NCI-H146 (cell line): ENCODE measurements around the gene DHX30.
A peak's percentile ranks its signal among the peaks of the same experiment; 100 is the strongest.
"Not testable (repeated sequence)": the region's sequence is repeated elsewhere in the genome, so short reads cannot be mapped to it uniquely, and the experiment has no call there.

Source experiments
- DNase-seq: peaks from one replicate; lab custom pipeline; 2025; lab: John Stamatoyannopoulos, UW

The DHX30 gene, protein sequence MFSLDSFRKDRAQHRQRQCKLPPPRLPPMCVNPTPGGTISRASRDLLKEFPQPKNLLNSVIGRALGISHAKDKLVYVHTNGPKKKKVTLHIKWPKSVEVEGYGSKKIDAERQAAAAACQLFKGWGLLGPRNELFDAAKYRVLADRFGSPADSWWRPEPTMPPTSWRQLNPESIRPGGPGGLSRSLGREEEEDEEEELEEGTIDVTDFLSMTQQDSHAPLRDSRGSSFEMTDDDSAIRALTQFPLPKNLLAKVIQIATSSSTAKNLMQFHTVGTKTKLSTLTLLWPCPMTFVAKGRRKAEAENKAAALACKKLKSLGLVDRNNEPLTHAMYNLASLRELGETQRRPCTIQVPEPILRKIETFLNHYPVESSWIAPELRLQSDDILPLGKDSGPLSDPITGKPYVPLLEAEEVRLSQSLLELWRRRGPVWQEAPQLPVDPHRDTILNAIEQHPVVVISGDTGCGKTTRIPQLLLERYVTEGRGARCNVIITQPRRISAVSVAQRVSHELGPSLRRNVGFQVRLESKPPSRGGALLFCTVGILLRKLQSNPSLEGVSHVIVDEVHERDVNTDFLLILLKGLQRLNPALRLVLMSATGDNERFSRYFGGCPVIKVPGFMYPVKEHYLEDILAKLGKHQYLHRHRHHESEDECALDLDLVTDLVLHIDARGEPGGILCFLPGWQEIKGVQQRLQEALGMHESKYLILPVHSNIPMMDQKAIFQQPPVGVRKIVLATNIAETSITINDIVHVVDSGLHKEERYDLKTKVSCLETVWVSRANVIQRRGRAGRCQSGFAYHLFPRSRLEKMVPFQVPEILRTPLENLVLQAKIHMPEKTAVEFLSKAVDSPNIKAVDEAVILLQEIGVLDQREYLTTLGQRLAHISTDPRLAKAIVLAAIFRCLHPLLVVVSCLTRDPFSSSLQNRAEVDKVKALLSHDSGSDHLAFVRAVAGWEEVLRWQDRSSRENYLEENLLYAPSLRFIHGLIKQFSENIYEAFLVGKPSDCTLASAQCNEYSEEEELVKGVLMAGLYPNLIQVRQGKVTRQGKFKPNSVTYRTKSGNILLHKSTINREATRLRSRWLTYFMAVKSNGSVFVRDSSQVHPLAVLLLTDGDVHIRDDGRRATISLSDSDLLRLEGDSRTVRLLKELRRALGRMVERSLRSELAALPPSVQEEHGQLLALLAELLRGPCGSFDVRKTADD

DNA sequence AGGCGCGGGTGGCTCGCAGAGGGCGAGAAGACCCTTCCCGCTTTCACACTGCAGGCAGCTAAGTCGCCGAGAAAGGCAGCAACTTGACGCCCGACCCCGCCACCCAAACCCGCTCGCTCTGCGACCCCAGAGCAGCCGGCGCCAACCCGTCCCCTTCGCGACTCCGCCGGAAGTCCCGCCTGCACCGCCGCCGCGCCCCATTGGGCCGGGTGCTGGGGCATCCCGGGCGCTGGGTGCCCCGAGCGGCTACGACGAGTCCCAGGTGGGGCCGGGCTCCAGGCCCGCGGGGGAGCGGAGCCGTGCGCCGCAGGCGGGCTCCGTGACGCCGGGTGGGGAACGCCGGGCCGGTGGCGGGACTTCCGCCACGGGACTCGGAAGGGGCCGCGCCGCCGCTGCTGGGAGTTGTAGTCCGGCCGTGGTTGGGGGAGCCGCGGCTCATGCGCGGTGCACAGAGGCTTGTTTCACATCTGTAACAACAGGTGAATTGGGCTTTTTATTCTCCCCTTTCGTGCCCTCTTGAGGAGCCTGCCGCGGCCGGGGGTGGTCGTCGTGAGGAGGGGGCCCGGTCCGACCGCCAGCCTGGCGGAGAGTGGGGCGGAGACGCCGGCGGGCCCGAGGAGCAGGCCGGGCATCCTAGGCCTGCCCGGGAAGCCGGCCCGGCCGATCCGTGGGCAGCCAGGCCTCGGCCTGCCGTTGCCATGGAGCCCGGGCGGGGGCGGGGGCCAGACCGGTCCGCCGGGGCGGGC is at the start of gene DHX30:
TSS of gene DHX30 (plus strand) at position 405 of the 746 bp plus-strand sequence. CDS start 7,546 bp downstream, outside the sequence.
- peak; percentile 76 for DNase-seq

DNA sequence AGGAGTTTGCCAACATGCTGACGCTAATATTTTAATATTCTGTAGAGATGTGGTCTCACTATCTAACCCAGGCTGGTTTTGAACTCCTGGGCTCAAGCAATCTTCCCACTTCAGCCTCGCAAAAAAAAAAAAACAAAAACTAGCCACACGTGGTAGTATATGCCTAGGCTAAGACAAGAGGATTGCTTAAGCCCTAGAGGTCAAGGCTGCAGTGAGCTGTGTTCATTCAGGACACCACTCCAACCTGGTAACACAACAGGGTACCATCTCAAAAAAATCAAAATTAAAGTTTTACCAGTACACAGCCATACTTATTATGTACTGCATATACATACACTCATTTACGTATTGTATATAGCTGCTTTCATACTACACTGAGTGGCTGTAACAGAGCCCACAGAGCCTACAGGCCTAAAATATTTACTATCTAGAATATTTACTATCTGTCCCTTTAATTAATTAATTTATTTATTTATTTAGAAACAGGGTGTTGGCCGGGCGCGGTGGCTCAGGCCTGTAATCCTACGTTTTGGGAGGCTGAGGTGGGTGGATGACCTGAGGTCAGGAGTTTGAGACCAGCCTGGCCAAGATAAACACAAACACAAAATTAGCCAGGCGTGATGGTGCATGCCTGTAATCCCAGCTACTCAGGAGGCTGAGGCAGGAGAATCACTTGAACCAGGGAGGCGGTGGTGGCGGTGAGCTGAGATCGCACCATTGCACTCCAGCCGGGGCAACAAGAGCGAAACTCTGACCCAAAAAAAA is 44.5 kb upstream of the DHX30 start:
- no peak for DNase-seq

DNA sequence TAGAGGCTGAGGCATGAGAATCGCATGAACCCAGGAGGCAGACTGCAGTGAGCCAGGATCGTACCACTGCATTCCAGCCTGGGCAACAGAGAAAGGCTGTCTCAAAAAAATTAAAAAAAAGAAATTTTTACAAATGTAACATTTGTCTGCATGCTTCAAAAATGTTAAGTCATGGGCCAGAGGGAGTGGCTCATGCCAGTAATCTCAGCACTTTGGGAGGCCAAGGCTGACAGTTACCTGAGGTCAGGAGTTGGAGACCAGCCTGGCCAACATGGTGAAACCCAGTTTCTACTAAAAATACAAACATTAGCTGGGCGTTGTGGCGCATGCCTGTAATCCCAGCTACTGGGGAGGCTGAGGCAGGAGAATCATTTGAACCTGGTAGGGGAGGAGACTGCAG is 42.7 kb upstream of the DHX30 start:
- not testable (repeated sequence) for DNase-seq

DNA sequence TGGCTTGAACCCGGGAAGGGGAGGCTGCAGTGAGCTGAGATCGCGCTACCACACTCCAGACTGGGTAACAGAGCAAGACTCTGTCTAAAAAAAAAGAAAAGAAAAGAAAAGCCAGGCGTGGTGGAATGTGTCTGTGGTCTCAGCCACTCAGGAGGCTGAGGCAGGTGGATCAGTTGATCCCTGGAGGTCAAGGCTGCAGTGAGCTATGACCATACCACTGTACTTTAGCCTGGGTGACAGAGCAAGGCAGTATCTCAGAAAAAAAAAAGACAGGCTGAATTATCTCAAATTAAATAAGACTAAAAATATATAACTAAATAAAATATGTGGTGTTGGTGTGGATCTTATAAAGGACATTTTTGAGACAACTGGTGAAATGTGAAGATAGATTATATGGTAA is 41.9 kb upstream of the DHX30 start:
- DNase-seq, result no peak

DNA sequence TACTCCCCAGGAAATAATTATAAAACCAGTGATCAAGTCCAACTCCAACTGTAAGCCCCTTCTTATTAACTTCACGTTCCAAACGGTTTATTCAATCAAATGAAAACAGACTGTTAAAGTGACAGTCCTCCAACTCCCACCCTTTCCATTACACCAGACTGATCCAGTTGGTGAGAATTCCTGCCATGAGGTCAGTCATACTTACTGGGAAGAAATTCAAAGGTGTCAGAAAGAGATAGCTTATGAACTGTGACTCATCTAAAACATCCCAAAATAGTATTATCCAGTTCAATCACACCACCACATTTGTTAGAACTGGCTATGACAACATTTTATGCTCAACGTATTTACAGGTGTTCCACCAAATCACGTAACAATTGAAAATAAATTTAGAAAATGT is 40.7 kb upstream of the DHX30 start:
- DNase-seq, result no peak

DNA sequence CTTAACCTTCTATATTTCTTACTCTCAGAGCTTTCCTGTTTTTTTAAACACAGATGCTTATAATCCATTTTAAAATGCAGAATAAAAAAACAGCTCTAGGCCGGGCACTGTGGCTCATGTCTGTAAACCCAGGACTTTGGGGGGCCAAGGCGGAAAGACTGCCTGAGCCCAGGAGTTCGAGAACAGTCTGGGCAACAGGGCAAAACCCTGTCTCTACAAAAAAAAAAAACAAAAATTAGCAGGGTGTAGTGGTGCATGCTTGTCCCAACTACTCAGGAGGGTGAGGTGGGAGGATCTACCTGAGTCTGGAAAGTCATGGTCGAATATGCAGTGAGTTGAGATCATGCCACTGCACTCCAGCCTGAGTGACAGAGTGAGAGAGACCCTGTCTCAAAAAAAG is 36.8 kb upstream of the DHX30 start:
- no peak for DNase-seq

DNA sequence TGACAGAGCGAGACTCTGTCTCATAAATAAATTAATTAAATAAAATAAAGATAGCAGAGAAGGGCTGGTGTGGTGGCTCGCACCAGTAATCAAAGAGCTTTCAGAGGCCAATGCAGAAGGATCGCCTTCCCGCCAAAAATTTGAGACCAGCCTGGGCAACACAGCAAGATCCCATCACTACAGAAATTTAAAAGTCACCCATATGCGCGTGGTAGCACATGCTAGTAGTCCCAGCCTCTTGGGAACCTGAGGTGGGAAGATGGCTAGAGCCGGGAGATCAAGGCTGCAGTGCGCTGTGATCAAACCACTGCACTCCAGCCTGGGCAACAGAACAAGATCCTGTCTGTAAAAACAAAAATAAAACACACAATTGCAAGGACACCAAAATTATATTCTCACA is 30.9 kb upstream of the DHX30 start:
- no peak for DNase-seq

DNA sequence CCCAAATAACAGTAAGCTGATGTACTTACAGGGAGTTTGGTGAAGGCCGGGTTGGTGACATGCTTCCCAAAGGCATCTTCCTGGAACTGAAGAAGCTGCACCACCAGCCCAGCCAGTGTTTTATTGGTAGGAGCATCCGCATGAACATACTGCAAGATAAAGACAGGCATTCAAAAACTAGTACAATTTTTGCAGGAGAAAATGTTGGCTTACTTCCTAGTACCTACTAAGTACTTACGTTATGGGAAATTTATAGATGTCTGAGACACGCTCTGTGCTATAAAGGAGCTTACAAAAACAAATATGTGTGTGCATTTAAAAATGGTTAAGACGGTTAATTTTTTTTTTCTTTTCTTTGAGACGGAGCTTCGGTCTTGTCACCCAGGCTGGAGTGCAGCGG is 30.1 kb upstream of the DHX30 start:
- no peak for DNase-seq

DNA sequence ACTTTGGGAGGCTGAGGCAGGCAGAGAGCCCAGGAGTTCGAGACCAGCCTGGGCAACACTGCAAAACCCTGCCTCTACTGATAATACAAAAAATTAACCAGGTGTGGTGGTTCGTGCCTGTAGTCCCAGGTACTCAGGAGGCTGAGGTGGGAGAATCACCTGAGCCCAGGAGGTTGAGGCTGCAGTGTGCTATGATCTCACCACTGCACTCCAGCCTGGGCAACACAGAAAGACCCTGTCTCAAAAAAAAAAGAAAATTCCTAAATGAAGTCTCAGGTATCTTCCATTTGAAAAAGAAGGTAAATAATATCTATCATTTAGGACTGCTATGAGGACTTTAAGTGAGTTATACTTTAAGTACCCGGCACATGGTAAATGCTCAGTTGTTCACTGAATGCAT is 24.2 kb upstream of the DHX30 start:
- DNase-seq, result no peak

DNA sequence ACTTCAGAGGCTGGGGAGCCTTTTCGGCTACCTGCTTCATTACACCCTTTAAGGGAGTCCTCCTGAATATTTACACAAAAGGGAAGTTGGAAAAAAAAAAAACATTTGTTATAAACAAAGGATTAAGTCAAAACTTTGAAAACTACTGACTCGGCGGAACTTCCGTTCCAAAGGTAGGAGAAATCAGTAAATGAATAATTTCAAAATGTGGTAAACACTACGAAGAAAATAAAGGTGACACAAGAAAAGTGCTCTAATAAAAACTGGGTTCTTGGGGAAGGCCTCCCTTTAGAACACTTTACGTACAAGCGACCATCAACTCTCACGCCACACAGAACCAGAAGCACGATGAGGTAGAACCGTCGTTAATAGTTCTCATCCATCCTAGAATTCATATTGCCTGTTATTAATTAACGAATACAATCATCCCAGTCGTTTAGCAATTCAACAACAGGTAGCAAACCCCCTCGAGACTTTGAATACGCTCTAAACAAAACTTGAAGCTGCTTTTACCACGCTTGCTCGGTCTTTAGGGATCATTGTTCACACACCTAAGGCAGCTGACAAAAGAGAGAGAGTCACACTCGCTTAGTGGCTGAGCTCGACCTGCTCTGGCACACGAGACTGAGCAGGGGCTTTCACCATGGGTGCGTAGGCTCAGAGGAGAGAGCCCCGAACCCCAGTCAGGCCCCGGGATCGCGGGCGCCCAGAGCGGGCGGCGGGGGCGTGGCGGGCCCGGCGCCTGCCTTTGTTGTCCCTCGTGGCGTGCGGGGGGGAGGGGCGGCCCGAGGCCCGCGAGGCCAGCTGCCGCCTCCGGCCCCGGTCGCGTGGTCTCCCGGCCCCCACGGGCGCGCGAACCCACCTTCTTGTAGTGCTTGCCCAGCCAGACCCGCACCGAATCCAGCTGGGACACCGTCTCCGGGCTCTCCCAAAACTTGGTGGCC is 21.9 kb upstream of the DHX30 start:
- DNase-seq, result peak; percentile 44

DNA sequence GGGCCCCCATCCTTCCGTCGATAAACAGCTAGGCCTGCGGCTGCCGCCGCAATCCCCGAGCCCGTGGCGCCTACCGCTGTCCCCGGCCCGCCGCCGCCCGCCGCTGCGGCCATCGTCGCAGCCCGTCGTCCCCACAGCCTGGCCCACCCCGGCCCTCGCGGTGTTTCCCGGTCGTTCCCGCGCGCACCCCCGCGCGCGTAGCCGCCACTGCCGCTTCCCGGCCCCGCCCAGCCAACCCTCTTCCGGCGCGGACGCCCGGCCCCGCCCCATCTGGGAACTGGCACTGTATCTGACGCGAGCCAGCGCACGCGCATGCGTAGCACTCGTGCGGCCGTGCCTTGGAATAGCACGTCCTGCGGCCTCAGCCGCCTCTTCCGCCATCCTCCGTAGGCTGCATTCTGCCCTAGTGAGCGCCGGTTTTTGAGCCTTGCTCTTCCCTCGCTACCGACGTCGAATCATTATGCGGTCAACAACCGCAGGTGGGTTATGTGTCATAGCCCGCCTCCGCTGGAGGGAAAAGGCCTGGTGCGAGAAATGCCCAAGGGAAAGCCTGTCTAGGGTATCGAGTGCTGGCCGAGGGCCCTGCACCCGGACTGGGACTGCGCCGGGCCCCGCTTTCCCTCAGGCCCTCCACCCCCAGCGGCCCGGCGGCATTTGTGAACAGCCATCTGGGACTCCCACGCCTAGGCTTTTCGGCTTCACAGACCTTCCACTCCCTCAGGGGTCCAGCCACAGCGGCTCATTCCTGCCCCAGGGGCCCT is 21.1 kb upstream of the DHX30 start, which contains the start of gene SMARCC1:
TSS of gene SMARCC1 (minus strand) at position 209 of the 761 bp plus-strand sequence. CDS start at position 113, 96 bp downstream.
- DNase-seq, result peak; percentile 95

DNA sequence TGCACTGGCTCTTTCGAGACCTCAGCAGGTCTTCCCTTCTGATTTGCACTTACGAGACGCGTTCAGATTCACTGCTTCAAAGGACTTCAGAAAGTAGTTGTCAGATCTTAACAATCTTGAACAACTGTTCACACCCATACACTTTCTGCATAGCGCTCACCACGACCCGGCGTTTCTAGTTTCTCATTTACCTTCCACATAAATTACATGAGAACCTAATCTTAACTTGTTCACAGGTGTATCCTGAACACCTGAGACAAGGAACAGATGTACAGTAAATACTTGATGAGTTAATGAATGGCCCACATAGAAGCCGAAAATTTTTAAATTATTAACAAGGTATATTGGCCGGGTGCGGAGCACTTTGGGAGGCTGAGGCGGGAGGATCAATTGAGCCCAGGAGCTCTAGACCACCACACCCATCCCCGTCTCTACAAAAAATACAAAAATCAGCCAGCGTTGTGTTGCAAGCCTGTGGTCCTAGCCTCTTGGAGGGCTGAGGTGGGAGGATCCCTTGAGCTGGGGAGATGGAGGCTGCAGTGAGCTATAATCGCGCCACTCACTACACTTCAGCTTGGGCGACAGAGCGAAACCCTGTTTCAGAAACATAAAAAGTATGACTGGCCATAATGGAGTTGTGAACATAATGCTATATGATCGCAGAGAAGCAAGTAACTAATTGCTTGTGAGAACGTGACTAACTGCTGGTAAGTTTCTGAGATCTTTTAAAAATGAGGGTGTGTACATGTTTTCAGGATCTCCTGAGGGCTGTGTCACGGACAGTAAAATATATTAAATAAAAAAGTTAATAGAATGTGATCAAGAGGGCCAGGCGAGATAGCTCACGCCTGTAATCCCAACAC is 20.3 kb upstream of the DHX30 start:
- no peak for DNase-seq

DNA sequence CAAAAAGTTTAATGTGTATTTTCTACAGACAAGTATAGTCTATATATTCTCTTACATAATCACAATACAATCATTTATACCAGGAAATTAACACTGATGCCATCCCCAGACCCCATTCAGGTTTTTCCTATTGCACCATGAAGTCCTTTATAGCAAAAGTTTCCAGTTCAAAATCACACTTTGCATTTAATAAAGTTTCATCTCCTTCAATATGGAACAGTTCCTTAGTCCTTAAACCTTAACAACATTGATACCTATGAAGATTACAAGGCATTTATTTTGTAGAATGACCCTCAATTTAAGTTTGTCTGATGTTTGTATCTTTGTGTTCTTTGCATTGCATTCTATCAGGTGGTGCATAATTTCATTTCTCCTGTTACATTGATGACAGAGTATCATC is 19.3 kb upstream of the DHX30 start:
- DNase-seq, result no peak

DNA sequence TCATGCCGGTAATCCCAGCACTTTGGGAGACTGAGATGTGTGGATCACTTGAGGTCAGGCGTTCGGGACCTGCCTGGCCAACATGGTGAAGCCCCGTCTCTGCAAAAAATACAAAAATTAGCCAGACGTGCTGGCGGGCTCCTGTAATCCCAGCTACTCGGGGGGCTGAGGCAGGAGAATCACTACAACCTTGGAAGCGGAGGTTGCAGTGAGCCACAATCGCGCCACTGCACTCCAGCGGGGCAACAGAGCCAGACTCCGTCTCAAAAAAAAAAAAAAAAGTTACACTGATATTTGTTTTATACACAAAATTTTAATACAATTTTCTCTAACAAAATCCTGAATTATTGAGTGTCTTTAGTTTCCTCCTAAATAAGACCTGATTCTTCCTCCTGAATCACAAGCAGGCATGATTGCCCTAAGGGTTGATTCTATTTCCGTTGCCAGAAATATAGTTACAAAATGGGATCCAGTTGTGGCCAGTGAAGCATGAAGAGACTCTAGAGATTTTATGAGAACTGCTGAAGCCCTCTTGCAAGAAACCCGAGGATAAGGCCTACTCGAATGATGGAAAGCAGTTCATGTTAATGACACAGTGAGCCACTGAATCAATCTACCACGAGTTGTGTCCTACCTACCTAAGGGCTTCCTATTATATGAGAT is 11.6 kb upstream of the DHX30 start:
- DNase-seq, result no peak

DNA sequence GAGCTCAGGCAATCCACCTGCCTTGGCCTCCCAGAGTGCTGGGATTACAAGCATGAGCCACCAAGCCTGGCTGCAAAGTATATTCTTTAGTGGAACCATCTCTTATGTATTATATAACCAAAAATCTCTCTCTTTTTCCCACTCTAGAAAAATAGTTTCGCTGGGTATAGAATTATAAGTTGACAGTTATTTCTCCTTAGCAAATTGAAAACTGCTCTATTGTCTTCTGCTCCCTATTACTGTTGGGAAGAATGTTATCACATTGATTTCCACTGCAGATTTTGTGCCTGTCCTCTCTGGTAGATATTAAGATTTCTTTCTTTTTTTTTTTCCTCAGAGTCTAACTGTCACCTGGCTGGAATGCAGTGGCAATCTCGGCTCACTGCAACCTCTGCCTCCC is 10.2 kb upstream of the DHX30 start:
- no peak for DNase-seq

DNA sequence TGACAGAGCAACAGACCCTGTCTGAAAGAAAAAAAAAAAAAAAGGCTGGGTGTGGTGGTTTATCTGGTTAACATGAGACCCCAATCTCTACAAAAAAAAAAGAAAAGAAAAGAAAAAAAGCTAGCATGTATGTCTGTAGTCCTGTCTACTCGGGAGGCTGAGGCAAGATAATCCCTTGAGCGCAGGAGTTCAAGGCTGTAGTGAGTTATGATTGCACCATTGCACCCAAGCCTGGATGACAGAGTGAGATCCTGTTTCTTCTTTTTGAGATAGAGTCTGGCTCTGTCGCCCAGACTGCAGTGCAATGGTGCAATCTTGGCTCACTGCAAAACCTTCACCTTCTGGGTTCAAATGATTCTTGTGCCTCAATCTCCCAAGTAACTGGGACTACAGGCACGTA is 8.4 kb upstream of the DHX30 start:
- DNase-seq, result no peak

DNA sequence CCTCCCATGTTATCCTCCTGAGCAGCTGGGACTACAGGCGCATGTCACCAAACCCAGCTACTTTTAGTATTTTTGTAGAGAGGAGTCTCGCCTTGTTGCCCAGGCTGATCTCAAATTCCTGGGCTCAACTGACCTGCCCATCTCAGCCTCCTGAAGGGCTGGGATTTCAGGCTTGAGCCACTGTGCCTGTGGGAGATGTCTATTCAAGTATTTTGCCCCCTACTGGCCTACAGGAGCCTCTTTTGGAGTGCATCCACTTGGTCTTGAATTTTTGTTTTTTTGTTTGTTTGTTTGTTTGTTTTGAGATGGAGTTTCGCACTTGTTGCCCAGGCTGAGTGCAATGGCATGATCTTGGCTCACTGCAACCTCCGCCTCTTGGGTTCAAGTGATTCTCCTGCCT is 3.2 kb upstream of the DHX30 start:
- no peak for DNase-seq
